K562 (cell line): ENCODE results near the gene MARCHF9. TPM values are rescaled to one million over a fixed set of nuclear protein-coding genes. Genes with fewer than 3 reads are reported as not detected.

ENCODE experiments used
- ATF7 ChIP-seq: fragments of 450-650 bp; IDR thresholded peaks from 2 replicates; pipeline ENCODE4 v1.7.1; 2014; ENCODE audit warnings: mild to moderate bottlenecking, moderate library complexity
- BACH1 ChIP-seq: fragments of 200-800 bp; sonication (Bioruptor generic); IDR thresholded peaks from 2 replicates; pipeline ENCODE4 v1.6.1; 2016; ENCODE audit warnings: missing genetic modification characterization, missing compliant biosample characterization
- KLF10 ChIP-seq: fragments of 250-450 bp; sonication (Bioruptor Pico); IDR thresholded peaks from 2 replicates; pipeline ENCODE4 v1.6.1; 2021; ENCODE audit warnings: matching md5 sums
- POLR3G ChIP-seq: IDR thresholded peaks from 2 replicates; pipeline ENCODE4 v1.6.1; 2011; ENCODE audit not compliant: insufficient read length, insufficient replicate concordance; ENCODE audit errors: extremely low read depth
- PTBP1 ChIP-seq: fragments of 200-400 bp; formaldehyde crosslinking; IDR thresholded peaks from 2 replicates; pipeline ENCODE4 v1.6.1; 2017; ENCODE audit warnings: low read depth, low read length
- SIN3B ChIP-seq: fragments of 450-650 bp; IDR thresholded peaks from 2 replicates; pipeline ENCODE4 v1.6.1; 2017; ENCODE audit warnings: low read depth, mild to moderate bottlenecking, moderate library complexity
- SRSF1 ChIP-seq: fragments of 200-400 bp; formaldehyde crosslinking; IDR thresholded peaks from 2 replicates; pipeline ENCODE4 v1.6.1; 2017; ENCODE audit warnings: mild to moderate bottlenecking, low read depth, low read length, moderate library complexity
- SRSF3 ChIP-seq: fragments of 200-400 bp; formaldehyde crosslinking; IDR thresholded peaks from 2 replicates; pipeline ENCODE4 v1.6.1; 2016; ENCODE audit warnings: mild to moderate bottlenecking, low read length, moderate library complexity; ENCODE audit not compliant: insufficient read depth
- TGIF2 ChIP-seq: sonication (generic); formaldehyde crosslinking; IDR thresholded peaks from 2 replicates; pipeline ENCODE4 v1.8.1; 2022; ENCODE audit warnings: mild to moderate bottlenecking, missing genetic modification reagents, moderate library complexity
- YY1 ChIP-seq, 3 experiments: IDR thresholded peaks; 2 replicates each; pipeline ENCODE4 v1.6.1; 2011; ENCODE audit warnings: low read length in 2 of 3, mild to moderate bottlenecking in 2 of 3, moderate library complexity in 2 of 3, borderline replicate concordance in 1 of 3, control low read depth in 1 of 3, low read depth in 1 of 3; ENCODE audit not compliant: insufficient read depth in 3 of 3, insufficient replicate concordance in 2 of 3, control insufficient read depth in 1 of 3, insufficient read length in 1 of 3; ENCODE audit errors: extremely low read depth in 1 of 3
- ZC3H4 ChIP-seq: sonication (generic); formaldehyde crosslinking; IDR thresholded peaks from 2 replicates; pipeline ENCODE4 v1.9.0; 2021; ENCODE audit warnings: missing genetic modification reagents, borderline replicate concordance
- ZKSCAN1 ChIP-seq: fragments of 150-350 bp; IDR thresholded peaks from 2 replicates; pipeline ENCODE4 v1.6.1; 2016; ENCODE audit warnings: low read depth, low read length
- ZNF212 ChIP-seq: fragments of 450-650 bp; formaldehyde crosslinking; IDR thresholded peaks from 2 replicates; pipeline ENCODE4 v1.4.0; 2020; ENCODE audit warnings: mild to moderate bottlenecking
- ZNF232 ChIP-seq: sonication (generic); formaldehyde crosslinking; IDR thresholded peaks from 2 replicates; pipeline ENCODE4 v1.8.0; 2022; ENCODE audit warnings: mild to moderate bottlenecking, missing genetic modification reagents
- ZNF324 ChIP-seq: fragments of 250-450 bp; sonication (Bioruptor Pico); IDR thresholded peaks from 2 replicates; pipeline ENCODE4 v1.4.0; 2020; ENCODE audit warnings: mild to moderate bottlenecking
- ZNF431 ChIP-seq: sonication (generic); formaldehyde crosslinking; IDR thresholded peaks from 2 replicates; pipeline ENCODE4 v1.8.0; 2022; ENCODE audit warnings: mild to moderate bottlenecking, missing genetic modification reagents
- ZNF436 ChIP-seq: fragments of 250-450, 450-650 bp; sonication (Bioruptor Pico); formaldehyde crosslinking; IDR thresholded peaks from 2 replicates; pipeline ENCODE4 v1.7.0; 2020; ENCODE audit warnings: mild to moderate bottlenecking
- polyA plus RNA-seq, 8 experiments: library from polyadenylated mRNA; depleted of rRNA in 4 of 8; stranded (reverse) in 5 of 8; unstranded in 3 of 8; fragments of >200 nt; fragmentation: Nextera tagmentation in 2 of 8; fragmentation: Illumina TruSeq in 1 of 8; extraction: Ambion mirVana in 2 of 8; extraction: Trizol in 1 of 8; gene quantifications; 2 replicates each; pipeline versions ENCODE4 v1.2.1 to v1.2.3, GENCODE V29; 2011 to 2014; ENCODE audit warnings: inconsistent platforms in 1 of 8, missing spikeins in 1 of 8
- total RNA-seq, 7 experiments: library from RNA; depleted of rRNA in 6 of 7; stranded (reverse); fragments of >200 nt in 6 of 7; fragmentation: Illumina TruSeq in 2 of 7; extraction: Trizol in 2 of 7; gene quantifications; 2 replicates each; pipeline versions ENCODE4 v1.2.1 to v1.2.3, GENCODE V29; 2011 to 2021; ENCODE audit warnings: low replicate concordance in 1 of 7
- TF ChIP-seq, protein P1 (sequence below): fragments of 450-650 bp; formaldehyde crosslinking; IDR thresholded peaks from 2 replicates; pipeline ENCODE4 v1.4.0; 2020; ENCODE audit warnings: mild to moderate bottlenecking, moderate library complexity
- TF ChIP-seq, protein P2 (sequence below): fragments of 250-450 bp; sonication (Bioruptor Pico); IDR thresholded peaks from 2 replicates; pipeline ENCODE4 v1.8.0; 2022; ENCODE audit warnings: inconsistent platforms
- TF ChIP-seq, protein P3 (sequence below): fragments of 450-650 bp; IDR thresholded peaks from 2 replicates; pipeline ENCODE4 v1.6.1; 2017; ENCODE audit warnings: antibody characterized with exemption
- TF ChIP-seq, protein P4 (sequence below): fragments of 150-350 bp; conservative IDR thresholded peaks from 2 replicates; pipeline ENCODE4 v1.6.1; 2014; ENCODE audit warnings: low read length

MARCHF9 gene
- total and polyA plus RNA-seq, 9 of the 15 experiments (the other 6 are each of a cell fraction or from before 2014, with no cell fraction given): 0.80 to 12.4 (median 6.2) TPM

DNA sequence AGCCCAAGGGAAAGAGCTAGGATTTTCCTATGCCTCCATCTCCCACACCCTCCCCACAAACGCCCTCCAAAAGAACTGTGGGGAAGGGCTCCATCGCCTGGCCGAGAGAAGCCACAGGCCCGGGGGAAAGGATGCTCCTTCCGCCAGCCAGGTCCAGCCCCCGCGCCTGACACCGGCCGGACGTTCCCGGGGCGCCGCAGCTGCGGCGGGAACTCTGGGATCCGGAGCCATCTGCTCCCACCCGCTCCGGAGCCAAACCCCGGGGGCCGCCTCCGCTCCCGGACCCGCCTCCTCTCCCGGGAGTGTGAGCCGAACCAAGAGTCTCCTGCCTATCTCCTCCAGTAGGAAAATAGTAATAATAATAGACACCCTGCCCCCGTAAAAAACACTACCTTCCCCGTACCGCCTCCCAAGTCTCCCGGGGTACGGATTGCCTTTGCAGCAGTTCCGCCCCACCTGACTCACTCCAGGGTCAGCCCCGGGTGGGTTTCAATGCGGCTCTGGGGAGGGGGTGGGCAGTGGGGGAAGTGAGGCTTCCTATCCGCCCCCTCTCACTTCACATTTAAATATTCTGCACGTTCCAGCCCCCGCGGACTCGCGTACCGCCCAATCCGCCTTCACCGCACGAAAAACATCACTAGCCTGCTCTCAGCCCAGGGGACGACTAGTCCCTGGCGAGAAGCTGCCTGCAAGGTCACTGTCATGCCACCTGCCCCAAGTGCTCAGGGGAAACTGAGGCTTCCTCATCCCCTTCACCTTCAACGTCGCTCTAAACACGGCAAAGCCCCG, 18.8 kb upstream of the MARCHF9 start (continued):
- no peak for TF ChIP-seq ZC3H4 (CRISPR knock-in tag)
- TF ChIP-seq ZNF324 (CRISPR knock-in tag): no peak
- TF ChIP-seq POLR3G: no peak
- TF ChIP-seq, protein P1, sequence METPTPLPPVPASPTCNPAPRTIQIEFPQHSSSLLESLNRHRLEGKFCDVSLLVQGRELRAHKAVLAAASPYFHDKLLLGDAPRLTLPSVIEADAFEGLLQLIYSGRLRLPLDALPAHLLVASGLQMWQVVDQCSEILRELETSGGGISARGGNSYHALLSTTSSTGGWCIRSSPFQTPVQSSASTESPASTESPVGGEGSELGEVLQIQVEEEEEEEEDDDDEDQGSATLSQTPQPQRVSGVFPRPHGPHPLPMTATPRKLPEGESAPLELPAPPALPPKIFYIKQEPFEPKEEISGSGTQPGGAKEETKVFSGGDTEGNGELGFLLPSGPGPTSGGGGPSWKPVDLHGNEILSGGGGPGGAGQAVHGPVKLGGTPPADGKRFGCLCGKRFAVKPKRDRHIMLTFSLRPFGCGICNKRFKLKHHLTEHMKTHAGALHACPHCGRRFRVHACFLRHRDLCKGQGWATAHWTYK (CRISPR knock-in tag): no peak
- TF ChIP-seq SRSF3: no peak
- TF ChIP-seq, protein P2, sequence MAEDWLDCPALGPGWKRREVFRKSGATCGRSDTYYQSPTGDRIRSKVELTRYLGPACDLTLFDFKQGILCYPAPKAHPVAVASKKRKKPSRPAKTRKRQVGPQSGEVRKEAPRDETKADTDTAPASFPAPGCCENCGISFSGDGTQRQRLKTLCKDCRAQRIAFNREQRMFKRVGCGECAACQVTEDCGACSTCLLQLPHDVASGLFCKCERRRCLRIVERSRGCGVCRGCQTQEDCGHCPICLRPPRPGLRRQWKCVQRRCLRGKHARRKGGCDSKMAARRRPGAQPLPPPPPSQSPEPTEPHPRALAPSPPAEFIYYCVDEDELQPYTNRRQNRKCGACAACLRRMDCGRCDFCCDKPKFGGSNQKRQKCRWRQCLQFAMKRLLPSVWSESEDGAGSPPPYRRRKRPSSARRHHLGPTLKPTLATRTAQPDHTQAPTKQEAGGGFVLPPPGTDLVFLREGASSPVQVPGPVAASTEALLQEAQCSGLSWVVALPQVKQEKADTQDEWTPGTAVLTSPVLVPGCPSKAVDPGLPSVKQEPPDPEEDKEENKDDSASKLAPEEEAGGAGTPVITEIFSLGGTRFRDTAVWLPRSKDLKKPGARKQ (CRISPR knock-in tag): no peak
- no peak for TF ChIP-seq KLF10 (CRISPR knock-in tag)
- TF ChIP-seq ZNF232: no peak
- TF ChIP-seq SIN3B: no peak
- no peak for TF ChIP-seq SRSF1
- TF ChIP-seq PTBP1: no peak
- TF ChIP-seq ZNF431 (CRISPR knock-in tag): no peak
- TF ChIP-seq ZKSCAN1: no peak
- TF ChIP-seq TGIF2 (CRISPR knock-in tag): no peak
- peak; percentile 52 for TF ChIP-seq ATF7
- no peak for TF ChIP-seq BACH1
- TF ChIP-seq, protein P3, sequence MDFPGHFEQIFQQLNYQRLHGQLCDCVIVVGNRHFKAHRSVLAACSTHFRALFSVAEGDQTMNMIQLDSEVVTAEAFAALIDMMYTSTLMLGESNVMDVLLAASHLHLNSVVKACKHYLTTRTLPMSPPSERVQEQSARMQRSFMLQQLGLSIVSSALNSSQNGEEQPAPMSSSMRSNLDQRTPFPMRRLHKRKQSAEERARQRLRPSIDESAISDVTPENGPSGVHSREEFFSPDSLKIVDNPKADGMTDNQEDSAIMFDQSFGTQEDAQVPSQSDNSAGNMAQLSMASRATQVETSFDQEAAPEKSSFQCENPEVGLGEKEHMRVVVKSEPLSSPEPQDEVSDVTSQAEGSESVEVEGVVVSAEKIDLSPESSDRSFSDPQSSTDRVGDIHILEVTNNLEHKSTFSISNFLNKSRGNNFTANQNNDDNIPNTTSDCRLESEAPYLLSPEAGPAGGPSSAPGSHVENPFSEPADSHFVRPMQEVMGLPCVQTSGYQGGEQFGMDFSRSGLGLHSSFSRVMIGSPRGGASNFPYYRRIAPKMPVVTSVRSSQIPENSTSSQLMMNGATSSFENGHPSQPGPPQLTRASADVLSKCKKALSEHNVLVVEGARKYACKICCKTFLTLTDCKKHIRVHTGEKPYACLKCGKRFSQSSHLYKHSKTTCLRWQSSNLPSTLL: no peak
- peak in 2 of 3 experiments; percentile 8 to 41 for TF ChIP-seq YY1 (IDR thresholded peaks at IDR 0.05; ENCODE audit: borderline replicate concordance in 1 of 3, control insufficient read depth in 1 of 3, extremely low read depth in 1 of 3, insufficient read depth in 3 of 3, insufficient read length in 1 of 3, insufficient replicate concordance in 2 of 3, low read depth in 1 of 3, low read length in 2 of 3)
- TF ChIP-seq ZNF436 (CRISPR knock-in tag): no peak
- TF ChIP-seq, protein P4, sequence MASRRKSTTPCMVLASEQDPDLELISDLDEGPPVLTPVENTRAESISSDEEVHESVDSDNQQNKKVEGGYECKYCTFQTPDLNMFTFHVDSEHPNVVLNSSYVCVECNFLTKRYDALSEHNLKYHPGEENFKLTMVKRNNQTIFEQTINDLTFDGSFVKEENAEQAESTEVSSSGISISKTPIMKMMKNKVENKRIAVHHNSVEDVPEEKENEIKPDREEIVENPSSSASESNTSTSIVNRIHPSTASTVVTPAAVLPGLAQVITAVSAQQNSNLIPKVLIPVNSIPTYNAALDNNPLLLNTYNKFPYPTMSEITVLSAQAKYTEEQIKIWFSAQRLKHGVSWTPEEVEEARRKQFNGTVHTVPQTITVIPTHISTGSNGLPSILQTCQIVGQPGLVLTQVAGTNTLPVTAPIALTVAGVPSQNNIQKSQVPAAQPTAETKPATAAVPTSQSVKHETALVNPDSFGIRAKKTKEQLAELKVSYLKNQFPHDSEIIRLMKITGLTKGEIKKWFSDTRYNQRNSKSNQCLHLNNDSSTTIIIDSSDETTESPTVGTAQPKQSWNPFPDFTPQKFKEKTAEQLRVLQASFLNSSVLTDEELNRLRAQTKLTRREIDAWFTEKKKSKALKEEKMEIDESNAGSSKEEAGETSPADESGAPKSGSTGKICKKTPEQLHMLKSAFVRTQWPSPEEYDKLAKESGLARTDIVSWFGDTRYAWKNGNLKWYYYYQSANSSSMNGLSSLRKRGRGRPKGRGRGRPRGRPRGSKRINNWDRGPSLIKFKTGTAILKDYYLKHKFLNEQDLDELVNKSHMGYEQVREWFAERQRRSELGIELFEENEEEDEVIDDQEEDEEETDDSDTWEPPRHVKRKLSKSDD: no peak
- TF ChIP-seq ZNF212: no peak
